Liver (tissue), 3 donors: ENCODE measurements around the gene SLC35F4.

ENCODE experiments used
- FOXA1 ChIP-seq: IDR thresholded peaks from 2 replicates; pipeline ENCODE4 v1.6.1; 2016; ENCODE audit warnings: antibody characterized with exemption
- GABPA ChIP-seq, 2 donors: IDR thresholded peaks in 1 of 2; conservative IDR thresholded peaks in 1 of 2; 2 replicates each; pipeline ENCODE4 v1.6.1; 2016; ENCODE audit warnings: antibody characterized with exemption in 2 of 2, mild to moderate bottlenecking in 1 of 2, moderate library complexity in 1 of 2
- HNF4G ChIP-seq: IDR thresholded peaks from 2 replicates; pipeline ENCODE4 v1.6.1; 2016; ENCODE audit warnings: antibody characterized with exemption
- JUND ChIP-seq, 2 donors: IDR thresholded peaks; 2 replicates each; pipeline ENCODE4 v1.6.1; 2016; ENCODE audit warnings: antibody characterized with exemption in 2 of 2
- RAD21 ChIP-seq, 2 donors: IDR thresholded peaks; 2 replicates each; pipeline ENCODE4 v1.6.1; 2016; ENCODE audit warnings: antibody characterized with exemption in 2 of 2, mild to moderate bottlenecking in 2 of 2
- RXRA ChIP-seq, 2 donors: IDR thresholded peaks; 2 replicates each; pipeline ENCODE4 v1.6.1; 2017 to 2018; ENCODE audit warnings: antibody characterized with exemption in 2 of 2, mild to moderate bottlenecking in 1 of 2
- SP1 ChIP-seq: IDR thresholded peaks from 2 replicates; pipeline ENCODE4 v1.6.1; 2018; ENCODE audit warnings: antibody characterized with exemption, mild to moderate bottlenecking
- TAF1 ChIP-seq: conservative IDR thresholded peaks from 2 replicates; pipeline ENCODE4 v1.6.1; 2016; ENCODE audit warnings: antibody characterized with exemption, mild to moderate bottlenecking
- YY1 ChIP-seq: IDR thresholded peaks from 2 replicates; pipeline ENCODE4 v1.6.1; 2016; ENCODE audit warnings: antibody characterized with exemption, mild to moderate bottlenecking
- TF ChIP-seq, protein P1 (sequence below): fragments of 150-350 bp; IDR thresholded peaks from 2 replicates; pipeline ENCODE4 v1.5.1; 2017; ENCODE audit warnings: improper control_type of control experiment, low read depth, low read length; ENCODE audit not compliant: missing input control
- TF ChIP-seq, protein P2 (sequence below): IDR thresholded peaks from 2 replicates; pipeline ENCODE4 v1.6.1; 2016; ENCODE audit warnings: antibody characterized with exemption
- TF ChIP-seq, protein P3 (sequence below): IDR thresholded peaks from 2 replicates; pipeline ENCODE4 v1.6.1; 2016; ENCODE audit warnings: antibody characterized with exemption, mild to moderate bottlenecking
- TF ChIP-seq, protein P4 (sequence below): IDR thresholded peaks from 2 replicates; pipeline ENCODE4 v1.6.1; 2016; ENCODE audit warnings: antibody characterized with exemption
- TF ChIP-seq, protein P5 (sequence below): IDR thresholded peaks from 2 replicates; pipeline ENCODE4 v1.6.1; 2016; ENCODE audit warnings: antibody characterized with exemption
- donor health status: healthy.
- donor health status: healthy.

DNA sequence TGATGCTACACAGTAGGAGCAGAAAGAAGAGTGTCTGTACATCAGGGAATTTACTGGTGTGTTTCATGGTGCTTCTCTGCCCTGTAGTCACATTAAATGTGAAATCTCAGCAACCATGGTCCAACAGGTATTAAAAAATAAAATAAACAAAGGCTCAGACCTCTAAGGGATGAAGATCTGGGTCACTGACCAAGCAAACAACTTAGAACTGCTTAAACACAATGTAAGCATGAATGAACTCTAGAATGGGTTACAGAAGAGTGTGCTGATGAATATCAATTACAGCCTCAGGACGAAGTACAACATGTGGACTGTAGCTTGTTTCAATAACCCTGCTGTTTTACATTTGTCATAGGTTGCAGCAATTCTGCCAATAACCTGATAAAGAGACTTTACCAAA, 47.4 kb downstream of the SLC35F4 start:
- TF ChIP-seq, protein P1, sequence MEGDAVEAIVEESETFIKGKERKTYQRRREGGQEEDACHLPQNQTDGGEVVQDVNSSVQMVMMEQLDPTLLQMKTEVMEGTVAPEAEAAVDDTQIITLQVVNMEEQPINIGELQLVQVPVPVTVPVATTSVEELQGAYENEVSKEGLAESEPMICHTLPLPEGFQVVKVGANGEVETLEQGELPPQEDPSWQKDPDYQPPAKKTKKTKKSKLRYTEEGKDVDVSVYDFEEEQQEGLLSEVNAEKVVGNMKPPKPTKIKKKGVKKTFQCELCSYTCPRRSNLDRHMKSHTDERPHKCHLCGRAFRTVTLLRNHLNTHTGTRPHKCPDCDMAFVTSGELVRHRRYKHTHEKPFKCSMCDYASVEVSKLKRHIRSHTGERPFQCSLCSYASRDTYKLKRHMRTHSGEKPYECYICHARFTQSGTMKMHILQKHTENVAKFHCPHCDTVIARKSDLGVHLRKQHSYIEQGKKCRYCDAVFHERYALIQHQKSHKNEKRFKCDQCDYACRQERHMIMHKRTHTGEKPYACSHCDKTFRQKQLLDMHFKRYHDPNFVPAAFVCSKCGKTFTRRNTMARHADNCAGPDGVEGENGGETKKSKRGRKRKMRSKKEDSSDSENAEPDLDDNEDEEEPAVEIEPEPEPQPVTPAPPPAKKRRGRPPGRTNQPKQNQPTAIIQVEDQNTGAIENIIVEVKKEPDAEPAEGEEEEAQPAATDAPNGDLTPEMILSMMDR: no peak
- TF ChIP-seq RAD21 (IDR thresholded peaks at IDR 0.05) (no peak), TAF1 (no peak), SP1 (no peak), YY1 (no peak), GABPA (IDR thresholded peaks at IDR 0.05 in 1 of 2, conservative IDR thresholded peaks at IDR 0.05 in 1 of 2) (no peak), JUND (IDR thresholded peaks at IDR 0.05) (no peak), FOXA1 (no peak), RXRA (IDR thresholded peaks at IDR 0.05) (no peak), HNF4G (no peak)
- TF ChIP-seq, protein P2, sequence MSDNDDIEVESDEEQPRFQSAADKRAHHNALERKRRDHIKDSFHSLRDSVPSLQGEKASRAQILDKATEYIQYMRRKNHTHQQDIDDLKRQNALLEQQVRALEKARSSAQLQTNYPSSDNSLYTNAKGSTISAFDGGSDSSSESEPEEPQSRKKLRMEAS: no peak
- TF ChIP-seq, protein P3, sequence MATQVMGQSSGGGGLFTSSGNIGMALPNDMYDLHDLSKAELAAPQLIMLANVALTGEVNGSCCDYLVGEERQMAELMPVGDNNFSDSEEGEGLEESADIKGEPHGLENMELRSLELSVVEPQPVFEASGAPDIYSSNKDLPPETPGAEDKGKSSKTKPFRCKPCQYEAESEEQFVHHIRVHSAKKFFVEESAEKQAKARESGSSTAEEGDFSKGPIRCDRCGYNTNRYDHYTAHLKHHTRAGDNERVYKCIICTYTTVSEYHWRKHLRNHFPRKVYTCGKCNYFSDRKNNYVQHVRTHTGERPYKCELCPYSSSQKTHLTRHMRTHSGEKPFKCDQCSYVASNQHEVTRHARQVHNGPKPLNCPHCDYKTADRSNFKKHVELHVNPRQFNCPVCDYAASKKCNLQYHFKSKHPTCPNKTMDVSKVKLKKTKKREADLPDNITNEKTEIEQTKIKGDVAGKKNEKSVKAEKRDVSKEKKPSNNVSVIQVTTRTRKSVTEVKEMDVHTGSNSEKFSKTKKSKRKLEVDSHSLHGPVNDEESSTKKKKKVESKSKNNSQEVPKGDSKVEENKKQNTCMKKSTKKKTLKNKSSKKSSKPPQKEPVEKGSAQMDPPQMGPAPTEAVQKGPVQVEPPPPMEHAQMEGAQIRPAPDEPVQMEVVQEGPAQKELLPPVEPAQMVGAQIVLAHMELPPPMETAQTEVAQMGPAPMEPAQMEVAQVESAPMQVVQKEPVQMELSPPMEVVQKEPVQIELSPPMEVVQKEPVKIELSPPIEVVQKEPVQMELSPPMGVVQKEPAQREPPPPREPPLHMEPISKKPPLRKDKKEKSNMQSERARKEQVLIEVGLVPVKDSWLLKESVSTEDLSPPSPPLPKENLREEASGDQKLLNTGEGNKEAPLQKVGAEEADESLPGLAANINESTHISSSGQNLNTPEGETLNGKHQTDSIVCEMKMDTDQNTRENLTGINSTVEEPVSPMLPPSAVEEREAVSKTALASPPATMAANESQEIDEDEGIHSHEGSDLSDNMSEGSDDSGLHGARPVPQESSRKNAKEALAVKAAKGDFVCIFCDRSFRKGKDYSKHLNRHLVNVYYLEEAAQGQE: no peak
- TF ChIP-seq, protein P4, sequence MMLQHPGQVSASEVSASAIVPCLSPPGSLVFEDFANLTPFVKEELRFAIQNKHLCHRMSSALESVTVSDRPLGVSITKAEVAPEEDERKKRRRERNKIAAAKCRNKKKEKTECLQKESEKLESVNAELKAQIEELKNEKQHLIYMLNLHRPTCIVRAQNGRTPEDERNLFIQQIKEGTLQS: no peak
- TF ChIP-seq, protein P5, sequence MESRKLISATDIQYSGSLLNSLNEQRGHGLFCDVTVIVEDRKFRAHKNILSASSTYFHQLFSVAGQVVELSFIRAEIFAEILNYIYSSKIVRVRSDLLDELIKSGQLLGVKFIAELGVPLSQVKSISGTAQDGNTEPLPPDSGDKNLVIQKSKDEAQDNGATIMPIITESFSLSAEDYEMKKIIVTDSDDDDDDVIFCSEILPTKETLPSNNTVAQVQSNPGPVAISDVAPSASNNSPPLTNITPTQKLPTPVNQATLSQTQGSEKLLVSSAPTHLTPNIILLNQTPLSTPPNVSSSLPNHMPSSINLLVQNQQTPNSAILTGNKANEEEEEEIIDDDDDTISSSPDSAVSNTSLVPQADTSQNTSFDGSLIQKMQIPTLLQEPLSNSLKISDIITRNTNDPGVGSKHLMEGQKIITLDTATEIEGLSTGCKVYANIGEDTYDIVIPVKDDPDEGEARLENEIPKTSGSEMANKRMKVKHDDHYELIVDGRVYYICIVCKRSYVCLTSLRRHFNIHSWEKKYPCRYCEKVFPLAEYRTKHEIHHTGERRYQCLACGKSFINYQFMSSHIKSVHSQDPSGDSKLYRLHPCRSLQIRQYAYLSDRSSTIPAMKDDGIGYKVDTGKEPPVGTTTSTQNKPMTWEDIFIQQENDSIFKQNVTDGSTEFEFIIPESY: no peak
